Lower lobe of right lung (tissue), 2 donors: ENCODE results near the gene WIPF3. TPM values are rescaled to one million over a fixed set of nuclear protein-coding genes. Genes with fewer than 3 reads are reported as not detected.
"Not testable (repeated sequence)": the region's sequence is repeated elsewhere in the genome, so short reads cannot be mapped to it uniquely, and the experiment has no call there.

Source experiments
- ATAC-seq, 2 donors: fragments of 200-7000 bp; cut with Tn5 transposase; one replicate each; pipeline ENCODE4 v1.9.1; 2020 to 2022; ENCODE audit warnings: mild to moderate bottlenecking in 2 of 2, moderate library complexity in 2 of 2
- DNase-seq: peaks from one replicate; pipeline ENCODE4 v3.0.0-alpha.2; 2020
- H3K27ac ChIP-seq: fragments of 200-600 bp; one replicate; pipeline ENCODE4 v1.8.0; 2022
- H3K27me3 ChIP-seq: fragments of 200-600 bp; one replicate; pipeline ENCODE4 v1.8.0; 2022; ENCODE audit warnings: low read depth
- H3K36me3 ChIP-seq: fragments of 200-600 bp; one replicate; pipeline ENCODE4 v1.8.0; 2022; ENCODE audit warnings: mild to moderate bottlenecking
- H3K4me1 ChIP-seq: fragments of 200-600 bp; one replicate; pipeline ENCODE4 v1.8.0; 2022
- H3K4me3 ChIP-seq: fragments of 200-600 bp; one replicate; pipeline ENCODE4 v1.8.0; 2022; ENCODE audit warnings: mild to moderate bottlenecking
- H3K9me3 ChIP-seq: fragments of 200-600 bp; one replicate; pipeline ENCODE4 v1.8.0; 2022
- intact Hi-C: fragments of 100-400 bp; cut with DNase I; formaldehyde crosslinking; loops from one replicate; pipeline ENCODE4 v1.11.0; 2022
- total RNA-seq: library from RNA; stranded (reverse); fragmentation: NEBNext Ultra II Directional; extraction: Animal tissue kit (Norgen Biotek cat#: 25700); gene quantifications from one replicate; pipeline ENCODE4 v1.2.1, GENCODE V29; 2021
- TF ChIP-seq, protein P1 (sequence below): fragments of 200-600 bp; IDR thresholded peaks from one replicate; pipeline ENCODE4 v1.8.0; 2022; ENCODE audit warnings: antibody characterized with exemption, mild to moderate bottlenecking
- donor health status: DM: no; HTN: yes; CAD: no; lungs with severe emphysema.

WIPF3 gene
- total RNA-seq, 1 donor from 2014 or later = 0.95 TPM

- intact Hi-C loops = no loop called here
- DNase-seq (no peak), ATAC-seq (no peak)
- TF ChIP-seq, protein P1, sequence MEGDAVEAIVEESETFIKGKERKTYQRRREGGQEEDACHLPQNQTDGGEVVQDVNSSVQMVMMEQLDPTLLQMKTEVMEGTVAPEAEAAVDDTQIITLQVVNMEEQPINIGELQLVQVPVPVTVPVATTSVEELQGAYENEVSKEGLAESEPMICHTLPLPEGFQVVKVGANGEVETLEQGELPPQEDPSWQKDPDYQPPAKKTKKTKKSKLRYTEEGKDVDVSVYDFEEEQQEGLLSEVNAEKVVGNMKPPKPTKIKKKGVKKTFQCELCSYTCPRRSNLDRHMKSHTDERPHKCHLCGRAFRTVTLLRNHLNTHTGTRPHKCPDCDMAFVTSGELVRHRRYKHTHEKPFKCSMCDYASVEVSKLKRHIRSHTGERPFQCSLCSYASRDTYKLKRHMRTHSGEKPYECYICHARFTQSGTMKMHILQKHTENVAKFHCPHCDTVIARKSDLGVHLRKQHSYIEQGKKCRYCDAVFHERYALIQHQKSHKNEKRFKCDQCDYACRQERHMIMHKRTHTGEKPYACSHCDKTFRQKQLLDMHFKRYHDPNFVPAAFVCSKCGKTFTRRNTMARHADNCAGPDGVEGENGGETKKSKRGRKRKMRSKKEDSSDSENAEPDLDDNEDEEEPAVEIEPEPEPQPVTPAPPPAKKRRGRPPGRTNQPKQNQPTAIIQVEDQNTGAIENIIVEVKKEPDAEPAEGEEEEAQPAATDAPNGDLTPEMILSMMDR = no peak
- H3K4me3 ChIP-seq = no peak overlapping the region
- H3K9me3 ChIP-seq = no peaks in the 10 kb centered on the region
- peaks cover 5% of the 10 kb centered on the region for H3K36me3 ChIP-seq
- no peaks in the 10 kb centered on the region for H3K27me3 ChIP-seq
- H3K4me1 ChIP-seq = no peaks in the 10 kb centered on the region
- H3K27ac ChIP-seq = no peak overlapping the region
Measured at GRCh38 chr7:29958667-29959358, 152.5 kb downstream of the WIPF3 start.

GRCh38 chr7:29961611-29962010 lies 155.3 kb downstream of the WIPF3 start:
- intact Hi-C loops, H3K27me3 ChIP-seq, ATAC-seq, DNase-seq, H3K36me3 ChIP-seq, H3K27ac ChIP-seq, H3K4me3 ChIP-seq, H3K4me1 ChIP-seq, H3K9me3 ChIP-seq: not testable (repeated sequence)

GRCh38 chr7:29962035-29962434 lies 155.7 kb downstream of the WIPF3 start:
- ATAC-seq = no peak

DNA sequence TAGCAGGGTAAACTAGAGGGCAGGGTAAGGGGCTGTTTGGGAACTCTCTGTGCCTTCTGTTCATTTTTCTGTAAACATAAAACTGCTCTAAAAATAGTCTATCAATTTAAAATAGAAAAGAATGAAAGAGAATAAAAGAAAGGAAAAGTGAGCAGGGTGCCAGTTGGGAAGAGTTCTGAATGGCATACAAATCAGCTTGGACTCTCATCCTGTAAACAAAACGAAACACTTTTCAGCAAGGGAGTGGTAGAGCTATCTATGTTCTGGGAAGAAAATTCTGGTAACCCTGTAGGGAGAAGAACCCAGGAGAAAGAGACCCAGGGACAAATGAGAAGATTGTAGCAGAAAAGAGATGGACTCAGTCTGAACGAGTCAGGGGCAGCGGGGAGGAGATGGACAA lies 158.7 kb downstream of the WIPF3 start:
- H3K27me3 ChIP-seq = no peaks in the 10 kb centered on the region
- H3K4me3 ChIP-seq = no peak overlapping the region
- TF ChIP-seq, protein P1 = no peak
- no peaks in the 10 kb centered on the region for H3K4me1 ChIP-seq
- no peak for ATAC-seq
- intact Hi-C loops = no loop called here
- no peak overlapping the region for H3K27ac ChIP-seq
- no peaks in the 10 kb centered on the region for H3K9me3 ChIP-seq
- DNase-seq = no peak
- H3K36me3 ChIP-seq = no peaks in the 10 kb centered on the region

More at GRCh38 chr7:29962035-29962434, 155.7 kb downstream of the WIPF3 start:
- TF ChIP-seq, protein P1 = no peak
- H3K27me3 ChIP-seq = no peaks in the 10 kb centered on the region
- H3K4me1 ChIP-seq = no peaks in the 10 kb centered on the region
- H3K9me3 ChIP-seq = no peaks in the 10 kb centered on the region
- DNase-seq = no peak
- no peak overlapping the region for H3K27ac ChIP-seq
- no peak overlapping the region for H3K4me3 ChIP-seq
- intact Hi-C loops = no loop called here
- no peaks in the 10 kb centered on the region for H3K36me3 ChIP-seq

Other genes starting within 250 kb of the WIPF3 start
- gene PRR15, start 242.7 kb upstream of the WIPF3 start, total RNA-seq = 4.1 TPM
- 28.2 TPM for gene SCRN1, start 183.3 kb downstream of the WIPF3 start, total RNA-seq
- gene FKBP14, start 220.2 kb downstream of the WIPF3 start, total RNA-seq = 11.7 TPM
- gene PLEKHA8, start 221.9 kb downstream of the WIPF3 start, total RNA-seq = 8.8 TPM